SK-N-SH (cell line): ENCODE measurements around the gene RPL22. TPM values are rescaled to one million over a fixed set of nuclear protein-coding genes. Genes with fewer than 3 reads are reported as not detected.

Source experiments
- CTCF ChIA-PET: fragments of 300-600, 350-600 bp; formaldehyde crosslinking; extraction: SDS; loops from one replicate; lab custom pipeline; 2021; lab: Yijun Ruan, JAX
- POLR2A ChIA-PET: fragments of 350-600 bp; sonication (Branson Sonifier 250); formaldehyde crosslinking; extraction: SDS; loops from one replicate; lab custom pipeline; 2020; ENCODE audit warnings: antibody characterized with exemption, inconsistent platforms; lab: Yijun Ruan, JAX
- DNase-seq: peaks from one replicate; pipeline ENCODE4 v3.0.0; 2012
- H2AFZ ChIP-seq: fragments of 200-600 bp; sonication (generic); 2 replicates; pipeline ENCODE4 v1.8.1; 2016; ENCODE audit warnings: antibody characterized with exemption, mild to moderate bottlenecking, low read depth
- H3F3A ChIP-seq: fragments of 200-600 bp; sonication (generic); replicated peaks from 2 replicates; pipeline ENCODE3; 2016; ENCODE audit warnings: antibody characterized with exemption, mild to moderate bottlenecking; ENCODE audit not compliant: insufficient read depth
- H3K27ac ChIP-seq, 2 experiments: fragments of 200-500 bp in 1 of 2; fragments of 200-600 bp in 1 of 2; sonication (Bioruptor generic) in 1 of 2; sonication (generic), shearing (Covaris generic) in 1 of 2; 2 replicates each; pipeline versions ENCODE4 v1.5.1 to v1.6.1; 2014 to 2016; ENCODE audit warnings: low read depth in 2 of 2, inconsistent platforms in 1 of 2, low read length in 1 of 2, mild to moderate bottlenecking in 1 of 2, mixed read lengths in 1 of 2
- H3K27me3 ChIP-seq: fragments of 200-600 bp; sonication (generic), shearing (Covaris generic); 2 replicates; pipeline ENCODE4 v1.6.1; 2016; ENCODE audit warnings: mixed run types; ENCODE audit not compliant: insufficient read depth
- H3K36me3 ChIP-seq, 2 experiments: fragments of 200-500 bp in 1 of 2; fragments of 200-600 bp in 1 of 2; sonication (Bioruptor generic) in 1 of 2; sonication (generic) in 1 of 2; replicated peaks in 1 of 2; 2 replicates each; pipeline versions ENCODE3 to v1.5.1; 2014 to 2016; ENCODE audit warnings: low read length in 1 of 2, mild to moderate bottlenecking in 1 of 2; ENCODE audit not compliant: insufficient read depth in 2 of 2, control insufficient read depth in 1 of 2
- H3K4me1 ChIP-seq, 2 experiments: fragments of 200-500 bp in 1 of 2; fragments of 200-600 bp in 1 of 2; sonication (Bioruptor generic) in 1 of 2; sonication (generic), shearing (Covaris generic) in 1 of 2; 2 replicates each; pipeline versions ENCODE4 v1.5.1 to v1.6.1; 2014 to 2016; ENCODE audit warnings: low read depth in 1 of 2, low read length in 1 of 2, mixed run types in 1 of 2; ENCODE audit not compliant: insufficient read depth in 2 of 2, control insufficient read depth in 1 of 2
- H3K4me2 ChIP-seq: fragments of 200-600 bp; sonication (generic), shearing (Covaris generic); 2 replicates; pipeline ENCODE4 v1.6.1; 2017; ENCODE audit warnings: mixed run types
- H3K4me3 ChIP-seq, 2 experiments: fragments of 200-500 bp in 1 of 2; fragments of 200-600 bp in 1 of 2; sonication (Bioruptor generic) in 1 of 2; sonication (generic), shearing (Covaris generic) in 1 of 2; 2 replicates each; pipeline versions ENCODE4 v1.5.1 to v1.8.1; 2014 to 2016; ENCODE audit warnings: low read depth in 2 of 2, inconsistent platforms in 1 of 2, low read length in 1 of 2, mild to moderate bottlenecking in 1 of 2, mixed read lengths in 1 of 2, moderate library complexity in 1 of 2
- H3K79me2 ChIP-seq: fragments of 200-600 bp; sonication (generic); 2 replicates; pipeline ENCODE4 v1.8.1; 2017; ENCODE audit warnings: mild to moderate bottlenecking; ENCODE audit not compliant: insufficient read depth
- H3K9ac ChIP-seq: fragments of 200-600 bp; sonication (generic); 2 replicates; pipeline ENCODE4 v1.6.1; 2017; ENCODE audit warnings: mixed run types
- H3K9me2 ChIP-seq: fragments of 200-600 bp; sonication (generic); 2 replicates; pipeline ENCODE4 v1.6.1; 2017; ENCODE audit warnings: mixed run types
- H3K9me3 ChIP-seq: fragments of 200-600 bp; sonication (generic); 2 replicates; pipeline ENCODE4 v1.6.1; 2017; ENCODE audit warnings: mixed run types, mild to moderate bottlenecking, moderate library complexity
- H4K20me1 ChIP-seq: fragments of 200-600 bp; sonication (generic); 2 replicates; pipeline ENCODE4 v1.6.1; 2017; ENCODE audit warnings: mild to moderate bottlenecking, mixed run types; ENCODE audit not compliant: insufficient read depth
- ELF1 ChIP-seq: IDR thresholded peaks from 2 replicates; pipeline ENCODE4 v1.4.0; 2012
- EP300 ChIP-seq, 2 experiments: IDR thresholded peaks; 2 replicates each; pipeline versions ENCODE4 v1.4.0 to v1.6.1; 2012; ENCODE audit warnings: borderline replicate concordance in 1 of 2, low read depth in 1 of 2, low read length in 1 of 2
- FOXM1 ChIP-seq: IDR thresholded peaks from 2 replicates; pipeline ENCODE4 v1.4.0; 2012; ENCODE audit warnings: low read depth, mild to moderate bottlenecking
- GATA2 ChIP-seq: sonication (generic); formaldehyde crosslinking; IDR thresholded peaks from 2 replicates; pipeline ENCODE4 v1.5.0; 2020; ENCODE audit warnings: mild to moderate bottlenecking, missing genetic modification reagents
- MEF2A ChIP-seq: IDR thresholded peaks from 2 replicates; pipeline ENCODE4 v1.4.0; 2012; ENCODE audit warnings: low read depth, borderline replicate concordance
- MXI1 ChIP-seq: IDR thresholded peaks from 2 replicates; pipeline ENCODE4 v1.6.1; 2012; ENCODE audit warnings: mild to moderate bottlenecking, low read depth, low read length, improper control_type of control experiment
- NRF1 ChIP-seq: IDR thresholded peaks from 2 replicates; pipeline ENCODE4 v1.6.1; 2012; ENCODE audit warnings: low read depth, mild to moderate bottlenecking, low read length
- POLR2AphosphoS5 ChIP-seq: IDR thresholded peaks from 2 replicates; pipeline ENCODE4 v1.6.1; 2012; ENCODE audit warnings: low read depth, low read length
- RAD21 ChIP-seq: IDR thresholded peaks from 2 replicates; pipeline ENCODE4 v1.6.1; 2012; ENCODE audit warnings: mild to moderate bottlenecking, low read length
- RXRA ChIP-seq: IDR thresholded peaks from 2 replicates; pipeline ENCODE4 v1.4.0; 2012; ENCODE audit warnings: low read depth, mild to moderate bottlenecking, borderline replicate concordance
- TCF12 ChIP-seq: IDR thresholded peaks from 2 replicates; pipeline ENCODE4 v1.4.0; 2012
- WGBS: methylation state at CpG from one replicate; pipeline ENCODE4 v1.1.6; 2017; ENCODE audit warnings: low lambda C conversion rate; 5-methylcytosine and 5-hydroxymethylcytosine counted together
- polyA plus RNA-seq, 3 experiments: library from polyadenylated mRNA; depleted of rRNA; stranded (reverse); fragments of >200 nt; gene quantifications; 2 replicates each; pipeline ENCODE4 v1.2.3, GENCODE V29; 2012
- TF ChIP-seq, protein P1 (sequence below): fragments of 150-350 bp; IDR thresholded peaks from 2 replicates; pipeline ENCODE4 v1.6.1; 2017; ENCODE audit warnings: antibody characterized with exemption, low read length, low read depth, borderline replicate concordance
- TF ChIP-seq, protein P2 (sequence below): fragments of 200-600 bp; sonication (generic); IDR thresholded peaks from 2 replicates; pipeline ENCODE4 v1.6.1; 2017; ENCODE audit warnings: antibody characterized with exemption, mild to moderate bottlenecking, moderate library complexity
- TF ChIP-seq, protein P3 (sequence below): IDR thresholded peaks from 2 replicates; pipeline ENCODE4 v1.4.0; 2012; ENCODE audit warnings: low read depth
- TF ChIP-seq, protein P4 (sequence below): IDR thresholded peaks from 2 replicates; pipeline ENCODE4 v1.4.0; 2012; ENCODE audit warnings: low read depth, borderline replicate concordance

The RPL22 gene
- polyA plus RNA-seq, 1 of the 3 experiments (the other 2 are of a cell fraction) = 140 TPM

DNA sequence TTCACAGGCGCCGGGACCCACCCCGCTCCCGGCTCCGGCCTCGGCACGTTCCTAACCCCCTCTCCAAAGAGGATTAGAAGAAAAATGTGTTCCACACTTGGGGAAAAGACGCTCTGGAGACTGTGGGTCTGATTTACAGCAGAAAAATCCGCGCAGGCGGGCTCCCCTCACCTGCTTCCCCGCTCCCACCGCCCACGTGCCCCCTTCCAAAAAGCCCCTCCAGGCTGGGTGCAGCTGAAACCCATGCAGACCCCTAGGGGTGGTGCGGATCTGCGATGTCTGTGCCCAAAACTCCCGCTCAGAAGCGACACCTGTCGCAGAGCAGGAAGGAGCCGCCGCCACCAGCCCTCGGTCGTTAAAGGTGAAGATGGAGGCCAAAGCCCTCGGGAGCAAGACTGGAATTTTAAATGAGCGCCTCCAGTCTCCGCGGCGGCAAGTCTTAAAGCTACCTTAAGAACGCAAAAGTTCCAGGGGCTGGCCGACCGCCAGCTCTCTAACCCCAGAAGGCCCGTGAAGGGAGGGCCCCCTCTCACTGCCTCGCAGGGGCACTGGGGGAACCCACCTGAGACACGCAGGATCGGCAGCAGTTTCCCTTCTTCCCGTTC lies 18.6 kb downstream of the RPL22 start:
- peaks cover 23% of the 10 kb centered on the region for H4K20me1 ChIP-seq
- no peak overlapping the region for H3K4me2 ChIP-seq
- no peaks in the 10 kb centered on the region for H3K9me2 ChIP-seq
- peaks cover 19% of the 10 kb centered on the region for H3F3A ChIP-seq
- H3K4me3 ChIP-seq = 0 out of 4 replicates have a peak overlapping the region, but pooled peaks of 1 of the 2 experiments have one; percentile 45
- H3K9ac ChIP-seq = no peak overlapping the region
- peaks cover 6 to 18% of the 10 kb centered on the region in 2 experiments for H3K36me3 ChIP-seq
- DNase-seq = peak; percentile 20
- ChIA-PET CTCF (interaction anchor here (0.7 to 6.0 kb wide), 9 partner anchors 9 to 146 kb away, joined by 3 to 52 read pairs (median 3); partner anchors contain the start of genes ICMT and RPL22), POLR2A (no interaction called here)
- no peaks in the 10 kb centered on the region for H3K9me3 ChIP-seq
- 77% methylated on average over 15 of the region's 36 CpGs for WGBS
- H2AFZ ChIP-seq = no peak overlapping the region
- no peaks in the 10 kb centered on the region for H3K79me2 ChIP-seq
- H3K27me3 ChIP-seq = peaks cover 8% of the 10 kb centered on the region; the same call in 1 of the 2 replicates
- H3K4me1 ChIP-seq = peaks cover 4 to 6% of the 10 kb centered on the region in 2 experiments; a peak in 2 of 4 replicates
- no peak overlapping the region for H3K27ac ChIP-seq
- TF ChIP-seq, protein P1, sequence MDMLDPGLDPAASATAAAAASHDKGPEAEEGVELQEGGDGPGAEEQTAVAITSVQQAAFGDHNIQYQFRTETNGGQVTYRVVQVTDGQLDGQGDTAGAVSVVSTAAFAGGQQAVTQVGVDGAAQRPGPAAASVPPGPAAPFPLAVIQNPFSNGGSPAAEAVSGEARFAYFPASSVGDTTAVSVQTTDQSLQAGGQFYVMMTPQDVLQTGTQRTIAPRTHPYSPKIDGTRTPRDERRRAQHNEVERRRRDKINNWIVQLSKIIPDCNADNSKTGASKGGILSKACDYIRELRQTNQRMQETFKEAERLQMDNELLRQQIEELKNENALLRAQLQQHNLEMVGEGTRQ = no peak
- TF ChIP-seq, protein P2, sequence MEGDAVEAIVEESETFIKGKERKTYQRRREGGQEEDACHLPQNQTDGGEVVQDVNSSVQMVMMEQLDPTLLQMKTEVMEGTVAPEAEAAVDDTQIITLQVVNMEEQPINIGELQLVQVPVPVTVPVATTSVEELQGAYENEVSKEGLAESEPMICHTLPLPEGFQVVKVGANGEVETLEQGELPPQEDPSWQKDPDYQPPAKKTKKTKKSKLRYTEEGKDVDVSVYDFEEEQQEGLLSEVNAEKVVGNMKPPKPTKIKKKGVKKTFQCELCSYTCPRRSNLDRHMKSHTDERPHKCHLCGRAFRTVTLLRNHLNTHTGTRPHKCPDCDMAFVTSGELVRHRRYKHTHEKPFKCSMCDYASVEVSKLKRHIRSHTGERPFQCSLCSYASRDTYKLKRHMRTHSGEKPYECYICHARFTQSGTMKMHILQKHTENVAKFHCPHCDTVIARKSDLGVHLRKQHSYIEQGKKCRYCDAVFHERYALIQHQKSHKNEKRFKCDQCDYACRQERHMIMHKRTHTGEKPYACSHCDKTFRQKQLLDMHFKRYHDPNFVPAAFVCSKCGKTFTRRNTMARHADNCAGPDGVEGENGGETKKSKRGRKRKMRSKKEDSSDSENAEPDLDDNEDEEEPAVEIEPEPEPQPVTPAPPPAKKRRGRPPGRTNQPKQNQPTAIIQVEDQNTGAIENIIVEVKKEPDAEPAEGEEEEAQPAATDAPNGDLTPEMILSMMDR = no peak
- no peak for TF ChIP-seq MEF2A
- TF ChIP-seq GATA2 = no peak
- no peak for TF ChIP-seq RXRA
- TF ChIP-seq NRF1 = no peak
- TF ChIP-seq ELF1 = no peak
- no peak for TF ChIP-seq POLR2AphosphoS5
- TF ChIP-seq FOXM1 = no peak
- no peak for TF ChIP-seq MXI1
- TF ChIP-seq, protein P3, sequence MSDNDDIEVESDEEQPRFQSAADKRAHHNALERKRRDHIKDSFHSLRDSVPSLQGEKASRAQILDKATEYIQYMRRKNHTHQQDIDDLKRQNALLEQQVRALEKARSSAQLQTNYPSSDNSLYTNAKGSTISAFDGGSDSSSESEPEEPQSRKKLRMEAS = no peak
- no peak for TF ChIP-seq TCF12
- TF ChIP-seq RAD21 = no peak
- TF ChIP-seq, protein P4, sequence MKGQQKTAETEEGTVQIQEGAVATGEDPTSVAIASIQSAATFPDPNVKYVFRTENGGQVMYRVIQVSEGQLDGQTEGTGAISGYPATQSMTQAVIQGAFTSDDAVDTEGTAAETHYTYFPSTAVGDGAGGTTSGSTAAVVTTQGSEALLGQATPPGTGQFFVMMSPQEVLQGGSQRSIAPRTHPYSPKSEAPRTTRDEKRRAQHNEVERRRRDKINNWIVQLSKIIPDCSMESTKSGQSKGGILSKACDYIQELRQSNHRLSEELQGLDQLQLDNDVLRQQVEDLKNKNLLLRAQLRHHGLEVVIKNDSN = no peak
- TF ChIP-seq EP300 (IDR thresholded peaks at IDR 0.05; ENCODE audit: borderline replicate concordance in 1 of 2, low read depth in 1 of 2, low read length in 1 of 2) = no peak
